Astrocyte (in vitro differentiated cells and primary cell): ENCODE results near the gene SMYD2. TPM values are rescaled to one million over a fixed set of nuclear protein-coding genes. Genes with fewer than 3 reads are reported as not detected.

ENCODE experiments used
- DNase-seq: peaks from one replicate; pipeline ENCODE4 v3.0.0-alpha.2; 2010; ENCODE audit warnings: low read depth
- FAIRE-seq: peaks from 2 replicates; lab custom pipeline; 2011; peaks lifted over from hg19 to GRCh38; lab: Jason Lieb, UNC
- H2AFZ ChIP-seq: 2 replicates; pipeline ENCODE4 v1.6.0; 2012; ENCODE audit warnings: low read depth, low read length, inconsistent platforms
- H3K27ac ChIP-seq: 2 replicates; pipeline ENCODE4 v1.5.1; 2011; ENCODE audit warnings: low read depth, low read length, inconsistent platforms
- H3K27me3 ChIP-seq: 2 replicates; pipeline ENCODE4 v1.6.0; 2011; ENCODE audit warnings: low read length, inconsistent platforms; ENCODE audit not compliant: insufficient read depth
- H3K36me3 ChIP-seq: 2 replicates; pipeline ENCODE4 v1.5.1; 2011; ENCODE audit warnings: low read length, inconsistent platforms; ENCODE audit not compliant: insufficient read depth
- H3K4me1 ChIP-seq: 2 replicates; pipeline ENCODE4 v1.5.1; 2011; ENCODE audit warnings: low read length, inconsistent platforms; ENCODE audit not compliant: insufficient read depth
- H3K4me2 ChIP-seq: 2 replicates; pipeline ENCODE4 v1.6.0; 2012; ENCODE audit warnings: low read length, inconsistent platforms
- H3K4me3 ChIP-seq: 2 replicates; pipeline ENCODE4 v1.5.1; 2011; ENCODE audit warnings: low read depth, mild to moderate bottlenecking, low read length, inconsistent platforms; ENCODE audit not compliant: insufficient read depth
- H3K79me2 ChIP-seq: 2 replicates; pipeline ENCODE4 v1.6.0; 2012; ENCODE audit warnings: mild to moderate bottlenecking, low read length, inconsistent platforms; ENCODE audit not compliant: insufficient read depth
- H3K9ac ChIP-seq: 2 replicates; pipeline ENCODE4 v1.6.0; 2012; ENCODE audit warnings: mild to moderate bottlenecking, low read length, inconsistent platforms
- H3K9me3 ChIP-seq: 2 replicates; pipeline ENCODE4 v1.5.1; 2012; ENCODE audit warnings: low read depth, mild to moderate bottlenecking, low read length, inconsistent platforms; ENCODE audit not compliant: insufficient read depth
- H4K20me1 ChIP-seq: 2 replicates; pipeline ENCODE4 v1.6.0; 2012; ENCODE audit warnings: low read length, inconsistent platforms; ENCODE audit not compliant: insufficient read depth
- H3K27ac Mint-ChIP-seq: one replicate; pipeline ENCODE4 v1.8.0; 2021; ENCODE audit warnings: mild to moderate bottlenecking, mixed read lengths; ENCODE audit not compliant: unreplicated experiment
- H3K27me3 Mint-ChIP-seq: one replicate; pipeline ENCODE4 v1.8.0; 2021; ENCODE audit warnings: low read depth, mixed read lengths; ENCODE audit not compliant: unreplicated experiment
- H3K36me3 Mint-ChIP-seq: one replicate; pipeline ENCODE4 v1.8.0; 2021; ENCODE audit warnings: low read depth, mixed read lengths; ENCODE audit not compliant: unreplicated experiment
- H3K4me1 Mint-ChIP-seq: one replicate; pipeline ENCODE4 v1.8.0; 2021; ENCODE audit warnings: low read depth, mixed read lengths; ENCODE audit not compliant: unreplicated experiment
- H3K4me3 Mint-ChIP-seq: one replicate; pipeline ENCODE4 v1.8.0; 2021; ENCODE audit warnings: mild to moderate bottlenecking, moderate library complexity, mixed read lengths; ENCODE audit not compliant: unreplicated experiment
- H3K9me3 Mint-ChIP-seq: one replicate; pipeline ENCODE4 v1.8.0; 2021; ENCODE audit warnings: mild to moderate bottlenecking, mixed read lengths; ENCODE audit not compliant: unreplicated experiment
- EZH2 ChIP-seq: IDR thresholded peaks from 2 replicates; pipeline ENCODE4 v1.6.1; 2012; ENCODE audit warnings: mild to moderate bottlenecking, low read length, inconsistent platforms; ENCODE audit not compliant: insufficient read depth
- total RNA-seq: library from RNA; stranded (reverse); gene quantifications from 2 replicates; pipeline ENCODE4 v1.2.1, GENCODE V29; 2021
- TF ChIP-seq, protein P1 (sequence below): IDR thresholded peaks from 2 replicates; pipeline ENCODE4 v1.5.1; 2011; ENCODE audit warnings: low read depth, mild to moderate bottlenecking, inconsistent platforms, low read length, moderate library complexity; ENCODE audit not compliant: insufficient read depth

The SMYD2 gene
- total RNA-seq, 1 donor from 2014 or later = 38.6 TPM

DNA sequence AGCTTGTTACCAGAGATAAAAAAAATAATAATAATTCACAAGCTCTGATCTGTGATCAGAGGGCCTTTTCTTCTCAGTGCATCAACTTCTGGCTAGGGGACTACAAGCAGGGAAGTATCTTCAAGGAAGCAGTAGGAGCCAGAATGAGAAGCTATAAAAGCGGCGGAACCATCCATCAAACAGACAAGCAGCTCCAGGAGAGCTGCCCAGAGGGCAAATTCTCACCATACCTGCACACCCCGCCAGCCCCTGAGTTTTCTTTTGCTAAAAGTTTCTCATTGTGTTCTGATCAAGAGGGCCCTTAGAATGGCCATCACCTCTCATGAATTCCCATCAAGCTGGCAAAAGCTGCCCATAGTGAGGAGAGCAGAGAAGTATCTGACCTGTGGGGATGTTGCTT, 99.4 kb downstream of the SMYD2 start:
- Histone ChIP-seq H3K79me2 (peaks cover 42% of the 10 kb centered on the region), H3K36me3 (peaks cover 72% of the 10 kb centered on the region), H3K4me3 (no peak overlapping the region), H2AFZ (no peak overlapping the region), H3K4me1 (peaks cover 21% of the 10 kb centered on the region), H3K9ac (no peak overlapping the region), H4K20me1 (peaks cover 3% of the 10 kb centered on the region), H3K9me3 (no peaks in the 10 kb centered on the region), H3K27me3 (no peaks in the 10 kb centered on the region), H3K27ac (no peak overlapping the region), H3K4me2 (no peak overlapping the region)
- Mint-ChIP-seq H3K4me3 (no peak overlapping the region), H3K27me3 (no peaks in the 10 kb centered on the region), H3K27ac (no peak overlapping the region), H3K36me3 (peaks cover 58% of the 10 kb centered on the region), H3K4me1 (peaks cover 41% of the 10 kb centered on the region), H3K9me3 (no peaks in the 10 kb centered on the region)
- FAIRE-seq (no peak), DNase-seq (peak; percentile 57)
- TF ChIP-seq EZH2 = no peak
- TF ChIP-seq, protein P1, sequence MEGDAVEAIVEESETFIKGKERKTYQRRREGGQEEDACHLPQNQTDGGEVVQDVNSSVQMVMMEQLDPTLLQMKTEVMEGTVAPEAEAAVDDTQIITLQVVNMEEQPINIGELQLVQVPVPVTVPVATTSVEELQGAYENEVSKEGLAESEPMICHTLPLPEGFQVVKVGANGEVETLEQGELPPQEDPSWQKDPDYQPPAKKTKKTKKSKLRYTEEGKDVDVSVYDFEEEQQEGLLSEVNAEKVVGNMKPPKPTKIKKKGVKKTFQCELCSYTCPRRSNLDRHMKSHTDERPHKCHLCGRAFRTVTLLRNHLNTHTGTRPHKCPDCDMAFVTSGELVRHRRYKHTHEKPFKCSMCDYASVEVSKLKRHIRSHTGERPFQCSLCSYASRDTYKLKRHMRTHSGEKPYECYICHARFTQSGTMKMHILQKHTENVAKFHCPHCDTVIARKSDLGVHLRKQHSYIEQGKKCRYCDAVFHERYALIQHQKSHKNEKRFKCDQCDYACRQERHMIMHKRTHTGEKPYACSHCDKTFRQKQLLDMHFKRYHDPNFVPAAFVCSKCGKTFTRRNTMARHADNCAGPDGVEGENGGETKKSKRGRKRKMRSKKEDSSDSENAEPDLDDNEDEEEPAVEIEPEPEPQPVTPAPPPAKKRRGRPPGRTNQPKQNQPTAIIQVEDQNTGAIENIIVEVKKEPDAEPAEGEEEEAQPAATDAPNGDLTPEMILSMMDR = no peak

DNA sequence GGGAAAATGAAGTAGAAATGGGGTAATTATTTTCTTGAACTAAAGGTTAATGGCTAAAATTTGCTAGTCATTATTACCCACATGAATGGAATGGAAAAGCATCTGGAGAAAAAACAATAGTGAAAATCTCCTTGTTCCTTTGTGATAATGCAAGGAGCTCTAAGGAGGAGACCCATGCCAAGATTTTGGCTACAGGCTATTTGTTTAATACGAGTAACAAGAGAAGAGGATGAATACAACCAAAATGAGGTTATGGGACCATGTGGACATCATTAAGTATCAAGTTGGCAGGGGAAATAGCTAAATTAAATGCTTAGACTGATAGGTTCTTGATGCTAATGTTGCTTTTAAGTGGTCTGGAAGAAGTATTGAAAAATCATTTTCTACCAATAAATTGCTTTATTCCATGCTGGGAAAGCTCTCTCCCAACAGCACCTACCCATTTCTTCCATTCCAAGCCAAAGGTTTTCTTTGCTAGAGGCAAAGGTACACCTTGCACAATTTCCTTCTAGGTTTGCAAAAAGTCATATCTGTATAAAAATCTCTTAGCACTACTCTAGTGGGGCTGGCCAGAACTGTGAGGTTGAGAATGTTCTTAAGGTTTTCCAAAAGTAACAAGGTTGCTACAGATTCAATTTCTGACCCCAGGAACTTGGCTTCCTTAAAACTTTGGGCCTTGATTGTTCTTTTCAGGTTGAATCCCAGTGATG, 100.2 kb downstream of the SMYD2 start:
- Histone ChIP-seq H3K9me3 (no peaks in the 10 kb centered on the region), H3K4me1 (peaks cover 21% of the 10 kb centered on the region), H4K20me1 (peaks cover 3% of the 10 kb centered on the region), H3K79me2 (peaks cover 42% of the 10 kb centered on the region), H3K27ac (no peak overlapping the region), H2AFZ (no peak overlapping the region), H3K9ac (no peak overlapping the region), H3K4me3 (no peak overlapping the region), H3K4me2 (no peak overlapping the region), H3K36me3 (peaks cover 71% of the 10 kb centered on the region), H3K27me3 (no peaks in the 10 kb centered on the region)
- no peaks in the 10 kb centered on the region for H3K9me3 Mint-ChIP-seq
- peaks cover 41% of the 10 kb centered on the region for H3K4me1 Mint-ChIP-seq
- no peak for TF ChIP-seq EZH2
- TF ChIP-seq, protein P1 = no peak
- H3K36me3 Mint-ChIP-seq = peaks cover 54% of the 10 kb centered on the region
- DNase-seq (peak; percentile 50), FAIRE-seq (no peak)
- no peak overlapping the region for H3K27ac Mint-ChIP-seq
- H3K4me3 Mint-ChIP-seq = no peak overlapping the region
- H3K27me3 Mint-ChIP-seq = no peaks in the 10 kb centered on the region
